GM18868 (cell line): ENCODE results near the gene COL12A1.

Source experiments
- ATAC-seq: cut with Tn5 transposase; IDR thresholded peaks from one replicate; pipeline ENCODE4 v1.9.1; 2021; ENCODE audit warnings: mild to moderate bottlenecking, moderate library complexity; ENCODE audit not compliant: unreplicated experiment

The COL12A1 gene

GRCh38 chr6:75145211-75145610, 60.6 kb downstream of the COL12A1 start:
- ATAC-seq, result no peak

DNA sequence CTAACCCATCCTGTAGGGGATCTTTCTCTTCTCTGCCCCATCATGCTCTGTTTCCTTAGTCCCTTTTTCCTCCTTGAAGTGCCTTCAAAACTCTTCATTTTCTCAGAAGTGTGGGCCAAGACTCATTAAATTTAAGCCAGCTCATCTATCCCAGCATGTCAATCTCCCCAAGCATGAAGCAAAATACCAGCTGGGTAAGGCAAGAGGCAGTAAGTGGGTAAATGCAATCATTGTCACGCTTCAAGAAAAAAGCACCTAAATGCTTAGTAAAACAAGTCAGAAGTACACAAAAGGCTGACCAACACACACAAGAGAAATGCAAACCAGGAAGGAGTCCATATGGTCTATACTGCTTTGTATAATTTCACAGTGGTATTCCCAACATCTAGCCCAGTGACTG, 61.5 kb downstream of the COL12A1 start:
- no peak for ATAC-seq

DNA sequence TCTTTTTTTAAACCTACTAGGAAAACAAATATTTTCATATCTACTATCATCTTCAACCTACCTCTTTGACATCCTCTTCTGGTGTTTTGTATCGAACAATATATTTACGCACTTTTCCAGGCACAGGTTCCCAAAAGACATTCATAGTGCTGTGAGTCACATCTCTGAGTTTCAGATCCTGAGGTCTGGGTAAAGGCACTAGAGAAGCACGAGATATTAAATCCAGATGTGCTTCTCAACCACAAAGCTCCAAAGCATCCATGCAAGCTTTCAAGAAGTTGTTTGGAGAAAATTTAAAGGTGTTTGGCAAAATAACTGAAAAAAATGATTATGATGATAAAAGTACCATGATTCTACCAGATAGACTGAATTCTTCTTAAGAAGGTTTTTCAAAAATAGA, 62.7 kb downstream of the COL12A1 start:
- ATAC-seq, result no peak

DNA sequence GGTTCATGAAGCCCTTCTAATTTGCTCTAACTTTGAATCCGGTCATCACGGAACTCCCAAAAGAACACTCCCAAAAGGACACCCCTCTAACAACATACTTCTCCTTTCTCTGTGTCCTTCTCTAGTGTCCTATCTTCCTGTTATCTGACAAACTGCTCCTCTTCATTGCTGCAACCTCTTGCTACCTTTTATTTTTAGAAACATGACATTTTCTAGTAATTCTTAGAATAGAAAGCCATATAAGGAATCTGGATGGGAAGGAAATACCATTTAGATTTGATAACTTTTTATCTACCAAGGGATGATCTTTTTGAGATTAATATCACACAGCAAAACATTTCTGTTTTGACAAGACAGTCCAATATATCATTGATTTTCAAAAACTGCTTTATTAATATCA, 63.1 kb downstream of the COL12A1 start:
- no peak for ATAC-seq

- no peak for ATAC-seq
Observed at GRCh38 chr6:75135876-75136275, 70.0 kb downstream of the COL12A1 start.

GRCh38 chr6:75135450-75135849, 70.4 kb downstream of the COL12A1 start:
- no peak for ATAC-seq

DNA sequence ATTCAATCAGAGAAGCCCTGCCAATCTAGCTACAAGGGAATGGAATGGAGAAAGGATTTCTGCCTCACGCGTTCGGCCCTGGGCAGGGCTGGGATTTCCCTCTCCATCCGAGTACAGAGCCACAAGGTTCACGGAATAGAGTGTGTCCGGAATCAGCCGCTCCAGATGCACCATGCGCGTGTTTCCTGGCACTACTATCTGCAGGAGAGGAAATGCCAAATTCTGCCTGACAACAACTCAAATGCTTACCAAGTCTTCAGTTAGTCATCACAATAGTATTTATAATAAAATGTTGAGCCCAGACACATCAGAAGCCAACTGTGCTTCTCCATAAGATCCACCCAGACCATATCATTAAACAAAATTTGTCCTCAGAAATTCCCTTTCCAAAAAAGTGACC, 75.1 kb downstream of the COL12A1 start:
- no peak for ATAC-seq

DNA sequence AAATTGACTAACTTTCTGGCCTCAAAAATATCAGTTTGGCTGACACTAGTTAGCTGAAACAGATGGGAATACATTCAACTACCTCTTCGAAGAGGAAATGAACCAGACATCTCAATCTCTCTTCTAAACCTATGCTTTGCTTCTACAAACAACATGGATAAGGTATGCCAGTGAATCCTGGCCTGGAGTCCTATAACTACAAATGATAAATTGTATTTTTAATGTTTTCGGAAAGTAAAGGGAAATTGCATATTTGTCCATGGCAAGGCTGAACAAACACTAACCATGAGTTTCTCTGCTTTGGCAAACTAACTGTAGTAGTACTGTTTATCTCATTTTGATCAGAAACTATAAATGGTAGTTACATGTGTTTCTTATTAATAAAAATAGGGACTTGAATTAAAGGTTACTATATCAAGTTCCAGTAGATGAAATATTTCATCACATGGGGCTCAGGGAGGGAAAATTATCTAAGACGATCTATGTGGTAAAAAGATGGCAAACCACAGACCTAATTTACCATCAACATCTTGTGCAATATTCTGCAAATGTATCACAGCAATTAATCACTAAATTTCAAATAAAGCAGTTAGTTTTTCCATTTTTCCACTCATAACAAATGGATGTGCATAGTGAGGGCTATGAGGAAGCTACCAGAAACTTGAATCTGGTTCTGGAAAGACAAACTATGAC, 76.8 kb downstream of the COL12A1 start:
- no peak for ATAC-seq

DNA sequence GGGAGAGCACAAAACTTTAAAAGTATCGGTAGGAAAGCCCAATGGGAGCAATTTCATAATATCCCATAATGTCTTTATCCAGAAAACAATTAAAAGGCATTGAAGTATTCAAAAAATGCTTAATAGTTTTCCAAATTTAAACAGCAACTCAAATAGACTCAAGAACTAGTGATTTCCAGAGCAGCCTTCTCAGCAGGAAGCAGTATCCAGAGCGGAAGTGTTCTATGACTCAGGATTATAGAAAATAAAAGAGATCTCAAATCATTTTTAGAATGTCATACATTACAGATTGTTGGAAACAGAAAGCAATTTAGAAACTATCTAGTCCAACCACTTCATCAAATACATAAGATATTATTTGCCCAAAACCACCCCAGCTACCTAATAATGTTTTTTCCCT, 79.3 kb downstream of the COL12A1 start:
- no peak for ATAC-seq

DNA sequence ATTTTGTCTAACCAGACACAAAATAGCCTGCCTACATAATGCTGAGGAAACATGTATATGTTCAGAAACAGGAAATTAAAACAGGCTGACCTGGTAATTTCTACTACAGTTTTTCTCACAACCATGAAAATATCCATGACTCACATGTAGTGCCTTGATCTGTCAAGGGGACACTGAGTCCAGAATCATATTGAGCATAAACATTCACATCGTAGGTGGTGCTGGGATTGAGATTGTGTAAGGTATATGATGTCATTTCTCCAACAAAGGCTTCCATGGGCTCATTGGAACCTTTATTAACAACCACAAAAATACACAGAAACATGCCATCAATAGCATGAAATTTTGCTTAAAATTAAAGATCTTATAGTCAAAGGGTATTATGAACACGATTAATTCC, 80.9 kb downstream of the COL12A1 start:
- no peak for ATAC-seq

DNA sequence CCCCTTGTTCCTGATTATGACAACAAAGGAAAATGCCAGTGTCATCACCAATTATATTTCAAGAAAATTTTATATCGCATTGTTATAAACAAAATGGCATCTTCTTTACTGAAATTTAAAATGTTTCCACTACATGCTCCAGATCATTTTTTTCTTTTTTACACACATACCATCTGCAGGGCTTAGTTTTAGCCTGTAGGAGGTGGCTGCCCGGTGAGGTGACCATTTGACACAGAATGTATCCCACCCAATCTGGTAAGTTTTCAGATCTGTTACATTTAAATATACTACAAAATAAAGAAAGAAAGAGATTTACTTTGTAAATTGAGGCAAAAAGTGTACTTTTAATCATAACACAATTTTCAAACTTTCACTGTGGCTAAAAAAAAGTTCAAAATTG, 81.8 kb downstream of the COL12A1 start:
- ATAC-seq, result no peak

DNA sequence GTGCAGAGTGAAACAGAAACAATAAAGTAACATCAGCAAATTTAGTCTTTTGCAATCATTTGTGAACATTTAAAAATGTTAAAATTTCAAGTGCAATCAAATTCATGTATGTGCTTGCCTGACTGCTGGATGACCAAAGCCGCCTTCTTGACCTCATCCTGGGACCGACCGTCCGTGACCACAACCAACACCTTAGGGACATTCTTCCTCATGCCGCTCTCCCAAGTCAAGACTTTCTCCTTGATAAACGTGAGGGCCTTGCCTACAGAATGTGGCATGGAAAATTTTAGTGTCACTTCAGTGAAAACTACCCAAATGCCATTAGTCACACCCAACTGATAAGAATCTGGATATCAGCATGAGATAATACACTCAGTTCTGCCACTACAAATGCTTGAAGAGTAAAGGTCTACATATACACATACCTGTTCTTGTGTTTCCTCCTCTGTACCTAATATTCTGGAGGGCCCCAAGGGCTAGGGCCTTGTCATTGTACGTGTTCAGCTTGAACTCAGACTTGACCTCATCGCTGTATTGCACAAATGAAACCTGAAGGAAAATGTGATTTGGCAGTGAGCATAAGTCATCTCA, 86.8 kb downstream of the COL12A1 start:
- ATAC-seq, result no peak

GRCh38 chr6:75117701-75118100, 88.2 kb downstream of the COL12A1 start:
- ATAC-seq, result no peak

DNA sequence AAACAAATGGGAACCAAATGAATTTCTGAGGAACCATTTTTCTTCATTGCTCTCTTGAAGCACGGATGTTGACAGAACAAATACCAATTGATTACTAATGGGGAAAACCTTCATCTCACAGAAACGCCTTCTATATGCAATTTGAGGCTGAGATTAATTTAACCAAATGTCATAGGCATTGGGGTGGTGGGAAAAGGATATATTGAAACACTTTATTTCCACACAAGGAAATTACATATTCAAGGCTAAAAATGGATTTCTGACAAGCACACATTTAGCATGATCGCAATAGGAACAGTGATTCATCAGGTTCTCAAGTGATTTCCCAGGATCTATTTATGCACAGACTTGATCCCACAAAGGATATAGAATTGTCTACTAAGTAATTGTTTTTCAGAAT, 88.9 kb downstream of the COL12A1 start:
- ATAC-seq, result no peak

GRCh38 chr6:75115481-75115880, 90.4 kb downstream of the COL12A1 start:
- no peak for ATAC-seq

DNA sequence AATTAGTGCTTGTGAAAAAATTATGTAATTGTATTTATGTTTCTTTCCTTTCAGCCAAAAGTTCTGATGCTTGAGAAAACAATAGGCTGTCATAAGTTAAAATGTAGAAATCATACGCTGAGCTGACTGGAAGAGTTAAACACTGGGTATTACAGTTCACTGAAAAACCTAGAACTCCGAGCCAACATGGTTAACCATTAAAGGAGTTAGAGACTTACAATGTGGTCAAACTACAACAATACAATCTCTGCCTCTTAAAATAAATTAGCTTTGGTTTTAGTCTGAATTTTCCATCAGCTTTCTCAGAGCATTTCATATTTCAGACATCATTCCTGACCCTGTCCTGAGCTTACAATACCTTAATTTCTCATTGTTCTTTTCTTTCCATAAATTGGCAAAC, 91.0 kb downstream of the COL12A1 start:
- ATAC-seq, result no peak

DNA sequence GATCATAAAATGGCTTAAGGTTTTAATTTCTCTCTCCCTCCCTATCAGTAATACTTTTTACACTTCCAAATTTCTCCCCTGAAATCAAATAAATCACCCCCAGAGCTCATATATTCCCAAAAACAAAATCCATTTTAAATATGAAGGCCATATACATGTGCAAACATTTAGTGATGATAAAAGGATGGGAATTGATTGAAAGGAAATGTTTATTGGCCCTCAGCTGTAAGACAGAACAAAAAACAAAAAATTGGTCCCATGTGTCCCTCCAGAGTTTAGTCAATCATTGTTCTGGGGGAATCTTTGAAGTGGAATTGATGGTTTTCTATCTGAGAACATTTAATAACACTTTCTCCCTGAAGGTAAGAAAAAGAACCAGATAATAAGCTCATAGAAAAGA, 91.7 kb downstream of the COL12A1 start:
- ATAC-seq, result no peak

- no peak for ATAC-seq
Observed at GRCh38 chr6:75113446-75113845, 92.4 kb downstream of the COL12A1 start.

DNA sequence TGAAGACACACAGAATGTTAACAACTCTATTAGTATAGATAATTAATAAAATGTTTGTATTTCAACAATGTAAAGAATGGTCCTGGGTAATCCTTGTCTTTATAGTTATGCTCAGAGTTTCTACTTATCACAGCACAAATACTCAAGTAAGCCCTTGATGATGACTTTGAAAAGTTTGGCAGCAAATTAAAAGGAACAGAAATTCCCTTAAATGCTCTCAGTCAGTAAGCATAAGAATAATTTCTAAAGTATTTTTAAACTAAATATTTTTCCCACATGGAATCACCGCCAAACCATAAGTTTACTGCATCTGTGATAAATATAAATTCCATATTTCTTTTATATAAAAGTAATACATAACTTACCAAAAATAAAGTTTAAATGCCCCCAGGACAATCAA, 96.1 kb downstream of the COL12A1 start:
- ATAC-seq, result no peak

- ATAC-seq, result no peak
Observed at GRCh38 chr6:75109022-75109421, 96.8 kb downstream of the COL12A1 start.

DNA sequence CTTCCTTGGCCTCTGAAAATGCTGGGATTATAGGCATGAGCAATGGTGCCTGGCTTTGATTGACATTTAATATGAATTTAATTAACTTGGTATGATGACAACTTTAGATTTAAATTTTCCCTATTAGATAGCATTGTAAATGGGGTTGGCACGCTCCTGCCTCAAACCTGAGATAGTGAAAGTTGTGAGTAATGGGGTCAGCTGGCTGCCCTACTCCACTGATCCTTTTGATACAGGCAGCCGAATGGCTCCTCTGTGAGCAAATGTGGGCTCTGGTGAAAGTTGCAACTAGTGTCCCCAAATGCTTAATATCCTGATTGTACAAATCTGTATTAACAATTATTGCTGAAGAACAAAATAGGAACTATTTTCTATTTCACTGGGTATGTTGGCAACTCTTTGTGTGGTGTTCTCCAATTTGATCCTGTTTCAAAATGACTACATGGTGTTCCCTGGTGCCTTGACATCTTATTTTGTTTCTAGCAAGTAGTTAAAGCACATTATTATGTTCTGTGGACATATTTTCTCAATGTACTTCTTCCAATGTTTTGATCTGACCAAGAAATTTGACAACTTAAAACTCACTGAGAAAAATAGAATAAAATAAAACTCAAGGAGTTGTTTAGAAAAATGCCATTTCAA, 97.4 kb downstream of the COL12A1 start:
- no peak for ATAC-seq

GRCh38 chr6:75107913-75108312, 97.9 kb downstream of the COL12A1 start:
- no peak for ATAC-seq

DNA sequence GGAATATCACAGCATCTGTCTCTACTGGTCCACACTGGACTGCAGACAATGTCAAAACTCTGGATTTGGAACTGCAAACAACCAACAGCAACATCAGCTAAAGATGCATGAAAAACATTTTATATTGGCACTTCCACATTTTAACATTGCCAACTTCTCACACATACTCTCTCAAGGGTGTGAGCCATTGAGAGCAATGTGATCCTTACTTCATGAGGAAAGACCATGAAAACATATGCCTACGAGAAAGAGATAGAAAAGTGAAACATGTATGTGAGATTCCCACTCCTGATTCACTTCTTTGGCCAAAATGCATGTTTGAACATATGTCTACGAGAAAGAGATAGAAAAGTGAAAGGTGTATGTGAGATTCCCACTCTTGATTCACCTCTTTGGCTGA, 99.4 kb downstream of the COL12A1 start:
- ATAC-seq, result no peak
